Mucosa of stomach (tissue), 1 donor: ENCODE results near the gene C15orf40.

Source experiments
- H3K27me3 ChIP-seq: one replicate; pipeline ENCODE4 v1.7.0; 2013; ENCODE audit warnings: mild to moderate bottlenecking, low read length; ENCODE audit not compliant: control insufficient read depth, insufficient read depth
- H3K36me3 ChIP-seq: one replicate; pipeline ENCODE4 v1.7.0; 2013; ENCODE audit warnings: low read length; ENCODE audit not compliant: control insufficient read depth, insufficient read depth
- H3K4me1 ChIP-seq: one replicate; pipeline ENCODE4 v1.7.0; 2013; ENCODE audit warnings: mild to moderate bottlenecking, low read length; ENCODE audit not compliant: control insufficient read depth, insufficient read depth
- H3K4me3 ChIP-seq: one replicate; pipeline ENCODE4 v1.7.0; 2013; ENCODE audit warnings: low read length
- H3K9ac ChIP-seq: one replicate; pipeline ENCODE4 v1.7.0; 2013; ENCODE audit warnings: mild to moderate bottlenecking, low read length, moderate library complexity
- H3K9me3 ChIP-seq: one replicate; pipeline ENCODE4 v1.7.0; 2013; ENCODE audit warnings: mild to moderate bottlenecking, low read length, moderate library complexity; ENCODE audit not compliant: control insufficient read depth
- donor health status: Pancreatic carcinoma.

C15orf40 gene

GRCh38 chr15:82986442-82986780 lies 25.0 kb downstream of the C15orf40 start:
- peak overlapping the region; percentile 84 for H3K4me3 ChIP-seq
- H3K9me3 ChIP-seq, result no peaks in the 10 kb centered on the region
- no peaks in the 10 kb centered on the region for H3K36me3 ChIP-seq
- no peaks in the 10 kb centered on the region for H3K27me3 ChIP-seq
- H3K4me1 ChIP-seq, result peaks cover 5% of the 10 kb centered on the region
- peak overlapping the region; percentile 84 for H3K9ac ChIP-seq

GRCh38 chr15:82985688-82986441 lies 25.6 kb downstream of the C15orf40 start, which contains the start of gene RAMAC:
Gene RAMAC (plus strand): TSS chr15:82986210. CDS start chr15:82989019, 2,809 bp downstream.
- no peaks in the 10 kb centered on the region for H3K27me3 ChIP-seq
- peaks cover 5% of the 10 kb centered on the region for H3K4me1 ChIP-seq
- H3K4me3 ChIP-seq, result peak within 1 kb of the TSS; percentile 84
- H3K36me3 ChIP-seq, result no peaks in the 10 kb centered on the region
- no peaks in the 10 kb centered on the region for H3K9me3 ChIP-seq
- H3K9ac ChIP-seq, result peak within 1 kb of the TSS; percentile 84

DNA sequence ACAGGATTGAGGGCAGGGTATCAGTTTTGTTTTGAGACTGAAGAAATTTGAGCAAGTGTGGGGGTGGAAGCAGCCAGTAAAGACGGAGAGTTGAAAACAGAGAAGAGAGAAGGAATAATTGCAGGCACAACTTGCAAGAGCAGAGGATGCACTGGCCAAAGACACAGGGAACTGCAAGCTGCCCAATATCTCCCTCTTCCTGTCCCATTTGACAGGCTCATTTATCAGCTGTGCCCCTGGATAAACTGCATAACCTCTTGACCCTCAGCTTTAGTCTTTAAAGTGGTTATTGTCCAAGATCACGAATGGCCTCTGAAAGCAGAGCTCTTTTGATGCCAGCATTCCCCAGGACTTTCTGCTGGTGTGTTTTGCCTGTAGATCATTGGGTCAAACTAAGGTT lies 30.5 kb downstream of the C15orf40 start:
- H3K36me3 ChIP-seq, result no peaks in the 10 kb centered on the region
- H3K9me3 ChIP-seq, result no peaks in the 10 kb centered on the region
- H3K4me3 ChIP-seq, result no peak overlapping the region
- no peak overlapping the region for H3K9ac ChIP-seq
- H3K27me3 ChIP-seq, result no peaks in the 10 kb centered on the region
- peaks cover 5% of the 10 kb centered on the region for H3K4me1 ChIP-seq

DNA sequence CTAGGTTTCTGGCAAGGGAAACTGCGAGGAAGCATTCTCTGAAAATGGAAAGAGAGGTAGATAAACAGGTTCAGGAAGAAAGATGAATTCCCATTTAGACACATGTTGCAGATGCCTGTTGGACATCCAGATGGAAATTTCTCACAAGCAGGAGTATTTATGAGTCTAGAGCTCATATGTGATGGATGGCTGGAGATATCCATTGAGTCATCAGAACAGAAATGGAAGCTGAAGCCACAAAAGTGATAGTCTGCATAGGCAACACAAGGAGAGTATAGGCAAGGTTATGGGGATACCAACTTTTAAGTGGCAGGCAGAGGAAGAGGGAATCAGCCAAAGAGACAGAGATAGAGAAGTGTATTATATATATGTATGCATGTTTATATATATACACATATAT lies 31.7 kb downstream of the C15orf40 start:
- no peaks in the 10 kb centered on the region for H3K36me3 ChIP-seq
- H3K9me3 ChIP-seq, result no peaks in the 10 kb centered on the region
- H3K9ac ChIP-seq, result no peak overlapping the region

GRCh38 chr15:82978438-82978837 lies 33.0 kb downstream of the C15orf40 start:
- Histone ChIP-seq H3K9ac (no peak overlapping the region), H3K36me3 (no peaks in the 10 kb centered on the region), H3K27me3 (no peaks in the 10 kb centered on the region), H3K4me1 (no peaks in the 10 kb centered on the region), H3K4me3 (no peak overlapping the region), H3K9me3 (no peaks in the 10 kb centered on the region)

More for the DNA sequence above, 31.7 kb downstream of the C15orf40 start:
- Histone ChIP-seq H3K4me3 (no peak overlapping the region), H3K4me1 (no peaks in the 10 kb centered on the region), H3K27me3 (no peaks in the 10 kb centered on the region)

DNA sequence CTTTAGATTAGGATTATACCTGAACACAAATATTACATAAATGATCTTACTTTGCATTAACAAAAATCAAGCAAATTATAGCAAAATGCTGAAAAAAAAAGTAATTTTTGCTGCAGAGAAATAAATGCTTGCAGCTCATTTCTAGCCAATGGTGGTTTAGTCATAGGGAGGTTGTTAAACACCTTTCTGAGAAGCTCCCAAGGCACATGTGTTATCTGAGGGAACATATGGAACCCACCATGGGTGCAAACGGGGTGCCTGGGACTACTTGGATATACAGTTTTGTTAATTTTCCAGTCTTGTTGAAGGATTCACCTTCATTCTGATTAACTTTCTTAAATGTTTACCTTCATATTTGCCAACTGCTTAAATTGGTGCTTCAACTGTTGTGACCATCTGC lies 34.4 kb downstream of the C15orf40 start:
- no peaks in the 10 kb centered on the region for H3K27me3 ChIP-seq
- H3K9ac ChIP-seq, result no peak overlapping the region
- H3K36me3 ChIP-seq, result no peaks in the 10 kb centered on the region
- no peak overlapping the region for H3K4me3 ChIP-seq
- H3K4me1 ChIP-seq, result no peaks in the 10 kb centered on the region
- H3K9me3 ChIP-seq, result no peaks in the 10 kb centered on the region

DNA sequence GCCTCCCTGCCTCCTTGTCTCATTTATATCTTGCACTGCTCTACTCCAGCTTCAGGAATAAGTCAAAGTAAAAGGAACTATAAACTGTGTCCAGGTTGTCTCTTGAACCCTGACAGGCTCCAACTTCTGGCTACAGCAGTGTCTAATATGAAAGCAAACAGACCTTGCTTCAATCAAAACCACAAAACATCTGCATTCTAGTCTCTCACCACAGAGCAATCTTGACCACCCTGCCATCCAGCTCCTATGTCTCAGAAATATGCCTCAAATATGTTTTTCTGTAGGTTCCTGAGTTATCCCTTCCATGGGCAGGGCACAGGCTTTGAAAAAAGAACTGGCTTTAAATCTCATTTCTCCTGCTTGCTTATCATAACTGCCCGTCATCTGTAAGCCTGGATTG lies 38.4 kb downstream of the C15orf40 start:
- H3K27me3 ChIP-seq, result no peaks in the 10 kb centered on the region
- H3K9me3 ChIP-seq, result no peaks in the 10 kb centered on the region
- H3K36me3 ChIP-seq, result no peaks in the 10 kb centered on the region

DNA sequence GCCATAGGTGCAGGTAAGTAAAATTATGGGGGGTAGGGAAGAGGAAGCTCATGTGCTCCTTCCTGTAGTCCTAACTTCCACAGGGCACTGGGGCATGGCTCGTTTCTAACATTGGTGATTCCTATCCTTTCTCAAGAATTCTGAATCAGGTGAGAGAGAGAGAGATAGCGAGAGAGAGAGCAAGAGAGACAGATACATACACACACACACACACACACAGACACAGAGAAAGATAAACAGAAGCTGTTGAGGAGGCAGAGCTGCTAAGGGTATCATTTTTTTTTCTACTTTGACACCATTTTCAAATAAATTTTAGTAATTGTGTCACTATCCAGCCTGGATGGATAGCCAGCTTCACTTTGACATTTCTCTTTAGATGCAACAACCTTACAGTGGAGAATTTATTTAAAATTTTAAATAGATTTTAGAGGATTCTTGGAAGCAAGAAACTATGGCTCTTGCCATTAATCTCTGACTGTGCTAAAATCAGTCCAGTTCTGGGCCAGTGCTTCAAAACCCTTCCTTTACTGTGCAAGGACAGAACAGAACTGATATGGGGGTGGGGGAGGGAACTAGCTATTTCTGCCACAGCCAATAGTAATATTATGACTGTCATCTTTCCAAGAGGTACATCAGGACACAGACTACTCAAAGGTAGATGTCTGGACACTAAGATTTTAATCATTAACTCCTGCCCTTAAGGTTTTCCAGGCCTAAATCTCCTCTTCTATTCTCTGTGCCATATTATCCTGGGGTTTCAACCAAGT lies 40.0 kb downstream of the C15orf40 start:
- H3K36me3 ChIP-seq, result no peaks in the 10 kb centered on the region
- peaks cover 8% of the 10 kb centered on the region for H3K4me1 ChIP-seq
- H3K9me3 ChIP-seq, result no peaks in the 10 kb centered on the region
- H3K9ac ChIP-seq, result no peak overlapping the region
- no peak overlapping the region for H3K4me3 ChIP-seq
- H3K27me3 ChIP-seq, result no peaks in the 10 kb centered on the region

More for the DNA sequence above, 38.4 kb downstream of the C15orf40 start:
- Histone ChIP-seq H3K4me3 (no peak overlapping the region), H3K4me1 (peaks cover 8% of the 10 kb centered on the region), H3K9ac (no peak overlapping the region)

DNA sequence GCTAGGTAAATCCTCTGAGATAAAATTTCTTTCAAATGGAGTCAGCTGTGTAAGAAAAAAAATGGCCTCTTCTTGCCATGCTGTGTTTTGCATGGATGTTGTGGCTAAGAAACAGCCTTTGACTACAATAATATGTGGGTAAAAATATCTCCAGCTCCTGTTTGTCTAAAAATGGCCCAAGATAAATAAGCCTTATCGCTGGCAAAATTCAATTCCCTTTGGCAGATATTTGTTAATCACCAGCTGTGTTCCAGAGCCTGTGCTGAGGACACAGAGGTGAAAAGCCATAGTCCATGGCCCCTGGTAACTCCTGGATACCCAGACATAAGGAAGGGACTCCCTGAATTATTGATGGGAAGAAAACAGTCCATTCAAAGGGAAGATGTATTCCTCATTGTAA lies 40.7 kb downstream of the C15orf40 start:
- Histone ChIP-seq H3K9me3 (no peaks in the 10 kb centered on the region), H3K9ac (no peak overlapping the region), H3K4me3 (no peak overlapping the region), H3K4me1 (peaks cover 8% of the 10 kb centered on the region), H3K27me3 (no peaks in the 10 kb centered on the region), H3K36me3 (no peaks in the 10 kb centered on the region)

- Histone ChIP-seq H3K36me3 (no peaks in the 10 kb centered on the region), H3K4me3 (no peak overlapping the region), H3K9ac (no peak overlapping the region), H3K4me1 (peaks cover 8% of the 10 kb centered on the region), H3K9me3 (no peaks in the 10 kb centered on the region), H3K27me3 (no peaks in the 10 kb centered on the region)
Measured at GRCh38 chr15:82970078-82970686, 41.3 kb downstream of the C15orf40 start.

DNA sequence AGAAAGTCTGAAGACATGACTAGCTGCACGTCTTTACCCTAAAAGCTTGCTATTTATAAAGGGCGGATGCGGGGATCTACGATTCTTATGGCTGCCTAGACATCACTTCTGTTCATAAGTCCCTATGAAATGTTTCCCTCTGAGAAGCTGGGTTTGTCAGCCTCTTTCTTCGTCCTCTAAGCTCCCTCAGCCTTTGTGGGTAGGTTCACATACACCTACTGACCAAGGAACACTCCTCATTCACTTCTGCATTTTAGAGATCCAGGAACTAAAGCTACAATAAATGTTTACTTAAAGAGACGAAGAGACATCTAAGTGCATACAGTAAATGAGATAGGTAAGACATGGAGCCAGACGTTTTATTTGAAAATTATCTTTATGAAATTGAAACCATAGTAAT lies 42.1 kb downstream of the C15orf40 start:
- Histone ChIP-seq H3K4me3 (no peak overlapping the region), H3K36me3 (no peaks in the 10 kb centered on the region), H3K9ac (no peak overlapping the region), H3K4me1 (peaks cover 8% of the 10 kb centered on the region), H3K27me3 (no peaks in the 10 kb centered on the region), H3K9me3 (no peaks in the 10 kb centered on the region)

DNA sequence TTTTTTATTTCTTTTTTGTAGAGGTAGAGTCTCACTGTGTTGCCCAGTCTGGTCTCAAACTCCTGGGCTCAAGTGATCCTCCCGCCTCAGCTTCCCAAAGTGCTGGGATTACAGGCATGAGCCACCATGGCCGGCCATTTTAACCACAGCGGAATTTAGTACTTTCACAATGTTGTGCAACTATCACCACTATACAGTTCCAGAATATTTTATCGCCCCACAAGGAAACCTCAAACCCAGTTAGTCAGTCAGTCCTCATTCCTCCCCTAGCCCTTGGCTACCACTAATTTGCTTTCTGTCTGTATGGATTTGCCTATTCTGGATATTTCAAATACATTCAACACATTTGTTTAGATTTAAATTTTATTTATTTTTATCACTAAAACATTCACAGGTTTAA lies 43.4 kb downstream of the C15orf40 start:
- Histone ChIP-seq H3K27me3 (no peaks in the 10 kb centered on the region), H3K9me3 (no peaks in the 10 kb centered on the region), H3K4me1 (peaks cover 8% of the 10 kb centered on the region), H3K9ac (no peak overlapping the region), H3K4me3 (no peak overlapping the region), H3K36me3 (no peaks in the 10 kb centered on the region)
